GM18526 (cell line): ENCODE data around the gene YY1.

Experiments used
- POLR2A ChIP-seq: IDR thresholded peaks from 3 replicates; pipeline ENCODE4 v1.6.1; 2011; ENCODE audit not compliant: insufficient read length; ENCODE audit errors: extremely low read depth

The YY1 gene

GRCh38 chr14:100211893-100212292, 27.1 kb upstream of the YY1 start:
- TF ChIP-seq POLR2A = no peak

- TF ChIP-seq POLR2A = no peak
Measured at GRCh38 chr14:100212476-100213333, 26.2 kb upstream of the YY1 start.

- no peak for TF ChIP-seq POLR2A
Measured at GRCh38 chr14:100213587-100213955, 25.4 kb upstream of the YY1 start.

GRCh38 chr14:100213956-100214769, 24.8 kb upstream of the YY1 start:
- TF ChIP-seq POLR2A = peak; percentile 88

GRCh38 chr14:100214770-100215083, 24.2 kb upstream of the YY1 start:
- TF ChIP-seq POLR2A = no peak

- TF ChIP-seq POLR2A = no peak
Measured at GRCh38 chr14:100215330-100215885, 23.5 kb upstream of the YY1 start.

- TF ChIP-seq POLR2A = no peak
Measured at GRCh38 chr14:100219126-100219785, 19.7 kb upstream of the YY1 start.

- peak; percentile 42 for TF ChIP-seq POLR2A
Measured at GRCh38 chr14:100221533-100222223, 17.3 kb upstream of the YY1 start.

- TF ChIP-seq POLR2A = no peak
Measured at GRCh38 chr14:100222224-100223093, 16.5 kb upstream of the YY1 start.

- no peak for TF ChIP-seq POLR2A
Measured at GRCh38 chr14:100223332-100224201, 15.4 kb upstream of the YY1 start.

- TF ChIP-seq POLR2A = no peak
Measured at GRCh38 chr14:100224229-100224866, 14.6 kb upstream of the YY1 start.

- no peak for TF ChIP-seq POLR2A
Measured at GRCh38 chr14:100225169-100225568, 13.8 kb upstream of the YY1 start.

GRCh38 chr14:100230361-100230760, 8.6 kb upstream of the YY1 start:
- TF ChIP-seq POLR2A = no peak
